MCF 10A (cell line): ENCODE results near the gene MAEA. TPM values are rescaled to one million over a fixed set of nuclear protein-coding genes. Genes with fewer than 3 reads are reported as not detected.

Source experiments
- BruUV-seq: library from RNA; stranded (reverse); fragments of 400-500 nt; replicated peaks from 2 replicates; lab custom pipeline; 2021; lab: Mats Ljungman, UMichigan
- CTCF ChIA-PET: fragments of 300-600 bp; sonication (Branson Sonifier 250); formaldehyde crosslinking; extraction: SDS; loops from one replicate; lab custom pipeline; 2021; ENCODE audit warnings: antibody characterized with exemption, inconsistent platforms; lab: Yijun Ruan, JAX
- POLR2A ChIA-PET: fragments of 300-600, 350-650 bp; sonication (Branson Sonifier 250); formaldehyde crosslinking; extraction: SDS; loops from one replicate; lab custom pipeline; 2020; ENCODE audit warnings: antibody characterized with exemption, inconsistent platforms; lab: Yijun Ruan, JAX
- DNase-seq: peaks from one replicate; pipeline ENCODE4 v3.0.0-alpha.2; 2018; ENCODE audit not compliant: unreplicated experiment
- H3K27ac Mint-ChIP-seq: one replicate; pipeline ENCODE4 v1.8.0; 2022; ENCODE audit warnings: mild to moderate bottlenecking, low read depth, mixed read lengths; ENCODE audit not compliant: unreplicated experiment
- H3K27me3 Mint-ChIP-seq: one replicate; pipeline ENCODE4 v1.8.0; 2022; ENCODE audit warnings: mixed read lengths; ENCODE audit not compliant: insufficient read depth, unreplicated experiment
- H3K36me3 Mint-ChIP-seq: one replicate; pipeline ENCODE4 v1.8.0; 2022; ENCODE audit warnings: mild to moderate bottlenecking, moderate library complexity, mixed read lengths; ENCODE audit not compliant: insufficient read depth, unreplicated experiment
- H3K4me1 Mint-ChIP-seq: one replicate; pipeline ENCODE4 v1.8.0; 2022; ENCODE audit warnings: mixed read lengths; ENCODE audit not compliant: insufficient read depth, unreplicated experiment
- H3K4me3 Mint-ChIP-seq: one replicate; pipeline ENCODE4 v1.8.0; 2022; ENCODE audit warnings: mild to moderate bottlenecking, moderate library complexity, mixed read lengths; ENCODE audit not compliant: unreplicated experiment
- H3K9me3 Mint-ChIP-seq: one replicate; pipeline ENCODE4 v1.8.0; 2022; ENCODE audit warnings: mixed read lengths; ENCODE audit not compliant: unreplicated experiment
- intact Hi-C: fragments of 100-400 bp; cut with micrococcal nuclease; formaldehyde crosslinking; loops from 2 replicates; pipeline ENCODE4 v1.14.1; 2022
- total RNA-seq: library from RNA; stranded (reverse); gene quantifications from 2 replicates; pipeline ENCODE4 v1.2.3, GENCODE V29; 2022
- TF ChIP-seq, protein P1 (sequence below): fragments of 200-600 bp; IDR thresholded peaks from one replicate; pipeline ENCODE4 v1.8.0; 2022; ENCODE audit warnings: antibody characterized with exemption, mild to moderate bottlenecking; ENCODE audit not compliant: unreplicated experiment

MAEA gene
- total RNA-seq, 1 experiment from 2014 or later: 89.6 TPM

DNA sequence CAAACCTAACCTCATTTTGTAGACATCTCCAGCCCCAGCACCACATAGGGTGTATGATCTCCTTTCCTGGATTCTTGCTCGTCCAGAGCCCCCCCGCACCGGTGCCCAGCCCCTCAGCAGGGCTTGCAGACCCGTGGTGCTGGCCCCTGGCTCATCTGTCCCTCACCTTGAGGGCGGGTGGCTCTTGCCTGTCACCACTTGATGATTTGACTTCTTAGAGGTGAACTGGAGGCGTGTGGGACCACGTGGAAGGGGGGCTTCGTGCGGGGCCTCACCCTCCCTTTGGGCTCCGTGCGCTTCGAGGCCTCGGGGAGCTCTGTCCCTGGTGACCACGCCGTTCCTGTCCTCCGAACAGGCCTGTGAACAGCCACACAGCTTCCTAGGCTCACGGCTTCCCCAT is 72.8 kb downstream of the MAEA start:
- BruUV-seq: no TSS peak
- intact Hi-C loops: no loop called here
- Mint-ChIP-seq H3K27ac (no peak overlapping the region), H3K4me1 (no peaks in the 10 kb centered on the region), H3K27me3 (no peaks in the 10 kb centered on the region), H3K4me3 (no peak overlapping the region), H3K9me3 (no peaks in the 10 kb centered on the region), H3K36me3 (peaks cover 21% of the 10 kb centered on the region)
- TF ChIP-seq, protein P1, sequence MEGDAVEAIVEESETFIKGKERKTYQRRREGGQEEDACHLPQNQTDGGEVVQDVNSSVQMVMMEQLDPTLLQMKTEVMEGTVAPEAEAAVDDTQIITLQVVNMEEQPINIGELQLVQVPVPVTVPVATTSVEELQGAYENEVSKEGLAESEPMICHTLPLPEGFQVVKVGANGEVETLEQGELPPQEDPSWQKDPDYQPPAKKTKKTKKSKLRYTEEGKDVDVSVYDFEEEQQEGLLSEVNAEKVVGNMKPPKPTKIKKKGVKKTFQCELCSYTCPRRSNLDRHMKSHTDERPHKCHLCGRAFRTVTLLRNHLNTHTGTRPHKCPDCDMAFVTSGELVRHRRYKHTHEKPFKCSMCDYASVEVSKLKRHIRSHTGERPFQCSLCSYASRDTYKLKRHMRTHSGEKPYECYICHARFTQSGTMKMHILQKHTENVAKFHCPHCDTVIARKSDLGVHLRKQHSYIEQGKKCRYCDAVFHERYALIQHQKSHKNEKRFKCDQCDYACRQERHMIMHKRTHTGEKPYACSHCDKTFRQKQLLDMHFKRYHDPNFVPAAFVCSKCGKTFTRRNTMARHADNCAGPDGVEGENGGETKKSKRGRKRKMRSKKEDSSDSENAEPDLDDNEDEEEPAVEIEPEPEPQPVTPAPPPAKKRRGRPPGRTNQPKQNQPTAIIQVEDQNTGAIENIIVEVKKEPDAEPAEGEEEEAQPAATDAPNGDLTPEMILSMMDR: no peak
- CTCF ChIA-PET: interaction anchor here (0.5 to 0.9 kb wide), 6 partner anchors 130 to 642 kb away, joined by 3 to 4 read pairs (median 3); no protein-coding TSS in a partner anchor
- no peak for DNase-seq
- POLR2A ChIA-PET: no interaction called here

DNA sequence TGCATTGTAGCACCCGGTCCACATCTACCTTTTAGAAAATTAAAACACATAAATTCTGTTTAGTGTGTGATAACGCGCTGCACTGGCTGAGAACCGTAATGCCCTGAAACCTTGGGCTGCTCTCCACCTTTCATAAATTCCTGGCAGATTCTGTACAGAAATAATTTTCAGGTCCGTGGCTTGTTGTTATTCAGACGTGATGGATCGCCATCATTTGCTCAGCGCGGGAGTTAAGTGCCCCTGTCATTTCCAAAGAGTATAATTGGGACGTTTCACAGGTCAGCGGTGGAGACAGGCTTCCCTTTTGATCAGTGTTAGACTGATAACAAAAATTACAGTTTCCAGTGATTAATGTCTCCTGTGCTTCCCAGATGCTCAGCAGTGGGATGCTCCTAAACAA is 73.8 kb downstream of the MAEA start:
- DNase-seq: no peak
- ChIA-PET CTCF (no interaction called here), POLR2A (no interaction called here)
- Mint-ChIP-seq H3K36me3 (peaks cover 15% of the 10 kb centered on the region), H3K9me3 (no peaks in the 10 kb centered on the region), H3K4me1 (no peaks in the 10 kb centered on the region), H3K4me3 (no peak overlapping the region), H3K27ac (no peak overlapping the region), H3K27me3 (no peaks in the 10 kb centered on the region)
- BruUV-seq: no TSS peak
- intact Hi-C loops: no loop called here
- TF ChIP-seq, protein P1: no peak

DNA sequence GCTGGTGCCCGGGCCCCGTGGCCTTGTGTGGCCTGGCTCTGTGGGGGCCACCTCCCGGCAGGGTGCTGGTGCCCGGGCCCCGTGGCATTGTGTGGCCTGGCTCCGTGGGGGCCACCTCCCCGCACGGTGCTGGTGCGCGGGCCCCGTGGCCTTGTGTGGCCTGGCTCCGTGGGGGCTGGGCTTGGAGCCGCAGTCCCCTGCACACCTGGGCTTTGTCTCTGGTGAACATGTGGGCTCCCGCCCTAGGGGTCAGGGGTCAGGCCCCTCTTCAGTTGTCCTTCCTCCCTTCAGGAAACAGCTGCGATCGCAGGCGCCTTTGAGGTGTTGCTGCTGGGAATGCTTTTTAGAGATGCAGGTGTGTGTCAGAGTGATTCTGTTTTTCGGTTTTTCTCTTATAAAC is 74.5 kb downstream of the MAEA start:
- peaks cover 15% of the 10 kb centered on the region for H3K36me3 Mint-ChIP-seq
- DNase-seq: no peak
- no peaks in the 10 kb centered on the region for H3K27me3 Mint-ChIP-seq
- POLR2A ChIA-PET: no interaction called here
- H3K4me3 Mint-ChIP-seq: no peak overlapping the region
- no peak overlapping the region for H3K27ac Mint-ChIP-seq
- TF ChIP-seq, protein P1: no peak
- BruUV-seq: no TSS peak
- no peaks in the 10 kb centered on the region for H3K9me3 Mint-ChIP-seq
- intact Hi-C loops: no loop called here
- CTCF ChIA-PET: interaction anchor here (1.0 kb wide), 1 partner anchor 10 kb away, joined by 4 read pairs; no protein-coding TSS in a partner anchor
- no peaks in the 10 kb centered on the region for H3K4me1 Mint-ChIP-seq

DNA sequence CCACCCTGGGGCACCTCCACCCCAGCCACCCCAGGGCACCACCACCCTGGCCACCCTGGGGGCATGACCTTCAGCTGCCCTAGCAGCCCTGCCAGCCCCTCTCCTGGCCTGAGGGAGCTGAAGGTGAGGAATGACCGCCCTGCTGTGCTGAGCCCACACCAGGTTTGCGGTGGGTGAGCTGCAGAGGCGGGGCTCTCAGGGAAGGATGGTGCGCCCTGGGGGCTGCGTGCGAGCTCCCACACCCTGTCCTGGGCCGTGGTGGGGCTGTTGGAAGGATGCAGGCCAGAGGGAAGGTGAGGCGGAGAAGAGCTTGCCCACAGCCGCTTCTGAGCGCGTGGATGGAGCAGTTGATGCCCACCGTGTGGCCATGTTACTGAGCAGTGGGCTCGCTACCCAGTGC is 75.1 kb downstream of the MAEA start:
- no peak overlapping the region for H3K27ac Mint-ChIP-seq
- DNase-seq: no peak
- no peaks in the 10 kb centered on the region for H3K27me3 Mint-ChIP-seq
- no peaks in the 10 kb centered on the region for H3K9me3 Mint-ChIP-seq
- TF ChIP-seq, protein P1: no peak
- intact Hi-C loops: no loop called here
- no peaks in the 10 kb centered on the region for H3K4me1 Mint-ChIP-seq
- BruUV-seq: no TSS peak
- H3K4me3 Mint-ChIP-seq: no peak overlapping the region
- ChIA-PET POLR2A (no interaction called here), CTCF (interaction anchor here (1.0 to 1.9 kb wide), 2 partner anchors 9 to 10 kb away, joined by 4 to 10 read pairs; no protein-coding TSS in a partner anchor)
- peaks cover 15% of the 10 kb centered on the region for H3K36me3 Mint-ChIP-seq
